Adrenal gland (tissue), 19 donors: ENCODE measurements around the gene MYO18A. TPM values are rescaled to one million over a fixed set of nuclear protein-coding genes. Genes with fewer than 3 reads are reported as not detected.
"Not testable (repeated sequence)": the region's sequence is repeated elsewhere in the genome, so short reads cannot be mapped to it uniquely, and the experiment has no call there.

Experiments
- DNase-seq, 7 donors: peaks; one replicate each; pipeline ENCODE4 v3.0.0-alpha.2; 2019 to 2020
- H3K27ac ChIP-seq, 5 donors: fragments of 200-600 bp; sonication (generic) in 4 of 5; 1 replicate in 3 of 5; 2 replicates in 2 of 5; pipeline versions ENCODE4 v1.5.1 to v1.8.0; 2016 to 2020; ENCODE audit warnings: mild to moderate bottlenecking in 1 of 5
- H3K27me3 ChIP-seq: fragments of 200-600 bp; 2 replicates; pipeline ENCODE4 v1.8.0; 2021
- H3K36me3 ChIP-seq, 2 donors: fragments of 200-600 bp; replicated peaks in 1 of 2; 1 replicate in 1 of 2; 2 replicates in 1 of 2; pipeline versions ENCODE4 v1.5.1 to v1.8.0; 2018 to 2022
- H3K4me1 ChIP-seq, 2 donors: fragments of 200-600 bp; replicated peaks in 1 of 2; 1 replicate in 1 of 2; 2 replicates in 1 of 2; pipeline versions ENCODE4 v1.5.1 to v1.8.0; 2018 to 2021
- H3K4me3 ChIP-seq, 4 donors: fragments of 200-600 bp; sonication (generic) in 3 of 4; one replicate each; pipeline ENCODE4 v1.5.1; 2016 to 2018
- H3K9me3 ChIP-seq, 3 donors: fragments of 200-600 bp; sonication (generic) in 1 of 3; replicated peaks in 1 of 3; 1 replicate in 2 of 3; 2 replicates in 1 of 3; pipeline versions ENCODE4 v1.5.1 to v1.8.0; 2016 to 2021
- POLR2A ChIP-seq, 2 donors: fragments of 450-650 bp; IDR thresholded peaks; one replicate each; pipeline ENCODE4 v1.6.1; 2017; ENCODE audit warnings: antibody characterized with exemption in 2 of 2, mild to moderate bottlenecking in 2 of 2, moderate library complexity in 1 of 2
- WGBS, 4 donors: extraction: QIAGEN DNeasy Blood & Tissue Kit in 2 of 4; methylation state at CpG; one replicate each; pipeline versions ENCODE4 v1.1.5 to v1.1.7; 2013 to 2017; 5-methylcytosine and 5-hydroxymethylcytosine counted together
- intact Hi-C, 2 donors: fragments of 100-400 bp; cut with DNase I; formaldehyde crosslinking; loops; one replicate each; pipeline versions ENCODE4 v1.14.1 to v1.15.0; 2022 to 2023
- long read RNA-seq, 10 donors: library from polyadenylated mRNA in 3 of 10; unstranded in 2 of 10; stranded (forward) in 1 of 10; transcript quantifications; one replicate each; pipeline ENCODE4 v2.0.0 and lab custom pipeline, GENCODE V29; 2021 to 2026
- polyA plus RNA-seq, 3 donors: library from polyadenylated mRNA; stranded (reverse); fragments of 200-250 nt in 2 of 3; fragments of 350-450 nt in 1 of 3; fragmentation: Illumina TruSeq in 1 of 3; extraction: RNeasy Lipid Tissue Mini Kit (QIAGEN cat#74804) in 1 of 3; gene quantifications; one replicate each; pipeline ENCODE4 v1.2.3, GENCODE V29; 2013 to 2014
- total RNA-seq, 9 donors: library from RNA; depleted of rRNA in 4 of 9; stranded (reverse); fragments of >200 nt in 4 of 9; fragments of 120-200 nt in 1 of 9; fragmentation: NEBNext Ultra II Directional in 1 of 9; extraction: Animal tissue kit (Norgen Biotek cat#: 25700) in 1 of 9; gene quantifications; one replicate each; pipeline versions ENCODE4 v1.1.0 to v1.2.4, GENCODE V29; 2013 to 2023
- TF ChIP-seq, protein P1 (sequence below), 6 experiments: fragments of 450-650 bp in 4 of 6; fragments of 200-600 bp in 2 of 6; sonication (generic) in 1 of 6; IDR thresholded peaks; 1 replicate in 5 of 6; 2 replicates in 1 of 6; pipeline versions ENCODE4 v1.5.1 to v1.8.0; 2016 to 2021; ENCODE audit warnings: antibody characterized with exemption in 6 of 6, mild to moderate bottlenecking in 2 of 6, moderate library complexity in 1 of 6
- donor health status: healthy with polysubstance abuse.
- donor health status: Bipolar disorder and iron deficiency.
- donor health status: DM: yes; HTN: yes; CAD: no.
- donor health status: DM: no; HTN: no; CAD: no.
- donor health status: DM: no; HTN: no; CAD: no.
- donor health status: DM: yes; HTN: yes; CAD: no.

Gene MYO18A, protein sequence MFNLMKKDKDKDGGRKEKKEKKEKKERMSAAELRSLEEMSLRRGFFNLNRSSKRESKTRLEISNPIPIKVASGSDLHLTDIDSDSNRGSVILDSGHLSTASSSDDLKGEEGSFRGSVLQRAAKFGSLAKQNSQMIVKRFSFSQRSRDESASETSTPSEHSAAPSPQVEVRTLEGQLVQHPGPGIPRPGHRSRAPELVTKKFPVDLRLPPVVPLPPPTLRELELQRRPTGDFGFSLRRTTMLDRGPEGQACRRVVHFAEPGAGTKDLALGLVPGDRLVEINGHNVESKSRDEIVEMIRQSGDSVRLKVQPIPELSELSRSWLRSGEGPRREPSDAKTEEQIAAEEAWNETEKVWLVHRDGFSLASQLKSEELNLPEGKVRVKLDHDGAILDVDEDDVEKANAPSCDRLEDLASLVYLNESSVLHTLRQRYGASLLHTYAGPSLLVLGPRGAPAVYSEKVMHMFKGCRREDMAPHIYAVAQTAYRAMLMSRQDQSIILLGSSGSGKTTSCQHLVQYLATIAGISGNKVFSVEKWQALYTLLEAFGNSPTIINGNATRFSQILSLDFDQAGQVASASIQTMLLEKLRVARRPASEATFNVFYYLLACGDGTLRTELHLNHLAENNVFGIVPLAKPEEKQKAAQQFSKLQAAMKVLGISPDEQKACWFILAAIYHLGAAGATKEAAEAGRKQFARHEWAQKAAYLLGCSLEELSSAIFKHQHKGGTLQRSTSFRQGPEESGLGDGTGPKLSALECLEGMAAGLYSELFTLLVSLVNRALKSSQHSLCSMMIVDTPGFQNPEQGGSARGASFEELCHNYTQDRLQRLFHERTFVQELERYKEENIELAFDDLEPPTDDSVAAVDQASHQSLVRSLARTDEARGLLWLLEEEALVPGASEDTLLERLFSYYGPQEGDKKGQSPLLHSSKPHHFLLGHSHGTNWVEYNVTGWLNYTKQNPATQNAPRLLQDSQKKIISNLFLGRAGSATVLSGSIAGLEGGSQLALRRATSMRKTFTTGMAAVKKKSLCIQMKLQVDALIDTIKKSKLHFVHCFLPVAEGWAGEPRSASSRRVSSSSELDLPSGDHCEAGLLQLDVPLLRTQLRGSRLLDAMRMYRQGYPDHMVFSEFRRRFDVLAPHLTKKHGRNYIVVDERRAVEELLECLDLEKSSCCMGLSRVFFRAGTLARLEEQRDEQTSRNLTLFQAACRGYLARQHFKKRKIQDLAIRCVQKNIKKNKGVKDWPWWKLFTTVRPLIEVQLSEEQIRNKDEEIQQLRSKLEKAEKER (N-terminal part only)
- total RNA-seq (10 to 100 TPM; 19.6 to 59.0 (median 39.1) TPM), polyA plus RNA-seq (10 to 100 TPM; 24.7 to 95.6 (median 42.3) TPM)
- long read RNA-seq, donor 1: 0 reads
- long read RNA-seq, donor 2: 0 reads
- long read RNA-seq, donor 3: 0 reads
- long read RNA-seq, donor 4, partial matches to known transcripts: 0 of 1 reads
- long read RNA-seq, donor 4, other reads (novel, unspliced or antisense): 1 of 1 reads
- long read RNA-seq, donor 5, partial matches to known transcripts: 13 of 25 reads
- long read RNA-seq, donor 5, other reads (novel, unspliced or antisense): 12 of 25 reads
- long read RNA-seq, donor 6, partial matches to known transcripts: 3 of 5 reads
- long read RNA-seq, donor 6, other reads (novel, unspliced or antisense): 1 of 5 reads
- long read RNA-seq, donor 7: 0 reads
- long read RNA-seq, donor 8: 0 reads
- long read RNA-seq, donor 9: 0 reads
- long read RNA-seq, donor 10: 0 reads

DNA sequence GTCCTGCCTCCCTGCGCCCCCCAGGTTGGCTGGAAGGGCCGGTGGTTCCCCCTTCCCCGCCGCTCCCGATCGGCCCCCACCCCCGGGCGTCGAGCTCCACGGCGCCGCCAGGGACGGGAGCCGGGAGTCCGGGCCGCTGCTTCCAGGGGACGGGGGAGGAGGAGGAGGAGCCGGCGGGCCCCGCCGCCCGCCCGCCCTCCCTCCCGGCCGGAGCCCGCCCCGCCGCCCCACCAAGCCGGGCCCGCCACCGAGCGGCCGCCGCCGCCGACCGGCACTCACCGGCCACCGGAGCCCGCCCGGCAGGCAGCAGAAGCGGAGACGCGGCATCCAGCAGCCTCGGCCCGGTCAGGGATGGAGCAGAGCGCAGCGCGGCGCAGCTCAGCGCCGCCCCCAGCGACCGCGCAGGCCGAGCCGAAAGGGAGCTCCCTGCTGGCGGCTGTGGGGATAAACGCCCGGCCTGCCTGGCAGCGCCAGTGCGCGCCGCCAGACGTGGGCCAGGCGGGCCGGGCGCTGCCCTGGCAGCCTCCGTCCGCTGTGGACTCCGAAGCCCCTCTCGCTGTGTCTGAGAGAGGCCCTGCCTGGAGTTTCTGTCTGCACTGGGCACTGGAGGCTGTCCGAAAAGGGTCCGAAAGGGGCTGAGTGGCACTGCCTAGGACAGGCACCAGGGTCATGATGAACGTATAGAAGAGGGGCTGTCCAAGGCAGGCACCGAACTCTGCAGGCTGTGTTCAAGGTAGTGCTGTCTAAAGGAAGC is at the start of gene MYO18A:
TSS of gene MYO18A (minus strand) at position 365 of the 754 bp plus-strand sequence. CDS start 13,458 bp downstream, outside the sequence.
- Histone ChIP-seq H3K27ac (peak within 1 kb of the TSS in 3 of 5 donors; percentile 57 to 92 (median 81)), H3K27me3 (no peaks in the 10 kb centered on the region), H3K4me3 (peak within 1 kb of the TSS in 2 of 4 donors; percentile 47 to 72), H3K36me3 (no peaks in the 10 kb centered on the region), H3K4me1 (peaks cover 10 to 41% of the 10 kb centered on the region in 2 donors), H3K9me3 (no peaks in the 10 kb centered on the region)
- intact Hi-C loops: loop anchor here in 1 of 2 donors (5.0 kb wide), 1 partner anchor 33 kb away; no protein-coding TSS in a partner anchor
- TF ChIP-seq POLR2A (IDR thresholded peaks at IDR 0.05): peak; percentile 23 to 43
- TF ChIP-seq, protein P1, sequence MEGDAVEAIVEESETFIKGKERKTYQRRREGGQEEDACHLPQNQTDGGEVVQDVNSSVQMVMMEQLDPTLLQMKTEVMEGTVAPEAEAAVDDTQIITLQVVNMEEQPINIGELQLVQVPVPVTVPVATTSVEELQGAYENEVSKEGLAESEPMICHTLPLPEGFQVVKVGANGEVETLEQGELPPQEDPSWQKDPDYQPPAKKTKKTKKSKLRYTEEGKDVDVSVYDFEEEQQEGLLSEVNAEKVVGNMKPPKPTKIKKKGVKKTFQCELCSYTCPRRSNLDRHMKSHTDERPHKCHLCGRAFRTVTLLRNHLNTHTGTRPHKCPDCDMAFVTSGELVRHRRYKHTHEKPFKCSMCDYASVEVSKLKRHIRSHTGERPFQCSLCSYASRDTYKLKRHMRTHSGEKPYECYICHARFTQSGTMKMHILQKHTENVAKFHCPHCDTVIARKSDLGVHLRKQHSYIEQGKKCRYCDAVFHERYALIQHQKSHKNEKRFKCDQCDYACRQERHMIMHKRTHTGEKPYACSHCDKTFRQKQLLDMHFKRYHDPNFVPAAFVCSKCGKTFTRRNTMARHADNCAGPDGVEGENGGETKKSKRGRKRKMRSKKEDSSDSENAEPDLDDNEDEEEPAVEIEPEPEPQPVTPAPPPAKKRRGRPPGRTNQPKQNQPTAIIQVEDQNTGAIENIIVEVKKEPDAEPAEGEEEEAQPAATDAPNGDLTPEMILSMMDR (IDR thresholded peaks at IDR 0.05): peak; percentile 29 to 97 (median 76)
- DNase-seq: peak; percentile 71 to 83 (median 82)
- 0 to 6% (median 1%) methylated on average over 7 to 76 of the region's 76 CpGs for WGBS, 4 donors

DNA sequence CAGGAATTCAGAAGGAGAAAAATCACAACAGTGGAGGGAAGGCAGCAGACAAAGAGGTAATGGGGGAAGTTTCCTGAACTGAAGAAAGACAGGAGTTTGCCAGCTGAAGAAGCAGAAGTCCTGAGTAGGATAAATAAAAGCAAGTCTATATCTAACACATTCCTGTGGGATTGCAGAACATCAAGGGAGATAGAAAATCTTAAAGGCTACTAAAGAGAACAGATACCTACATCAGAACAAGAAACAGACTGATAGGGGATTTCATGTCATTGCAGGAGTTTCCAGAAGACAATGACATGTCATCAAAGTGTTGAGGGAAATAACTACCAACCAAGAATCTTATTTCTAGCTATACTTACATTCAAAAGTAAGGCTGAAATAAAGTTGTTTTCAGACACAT is 45.2 kb upstream of the MYO18A start:
- TF ChIP-seq, protein P1 (IDR thresholded peaks at IDR 0.05): no peak
- TF ChIP-seq POLR2A (IDR thresholded peaks at IDR 0.05): no peak
- Histone ChIP-seq H3K4me1 (no peaks in the 10 kb centered on the region), H3K27me3 (no peaks in the 10 kb centered on the region), H3K36me3 (no peaks in the 10 kb centered on the region), H3K9me3 (no peaks in the 10 kb centered on the region), H3K4me3 (no peak overlapping the region), H3K27ac (no peak overlapping the region)
- no peak for DNase-seq
- intact Hi-C loops: no loop called here

DNA sequence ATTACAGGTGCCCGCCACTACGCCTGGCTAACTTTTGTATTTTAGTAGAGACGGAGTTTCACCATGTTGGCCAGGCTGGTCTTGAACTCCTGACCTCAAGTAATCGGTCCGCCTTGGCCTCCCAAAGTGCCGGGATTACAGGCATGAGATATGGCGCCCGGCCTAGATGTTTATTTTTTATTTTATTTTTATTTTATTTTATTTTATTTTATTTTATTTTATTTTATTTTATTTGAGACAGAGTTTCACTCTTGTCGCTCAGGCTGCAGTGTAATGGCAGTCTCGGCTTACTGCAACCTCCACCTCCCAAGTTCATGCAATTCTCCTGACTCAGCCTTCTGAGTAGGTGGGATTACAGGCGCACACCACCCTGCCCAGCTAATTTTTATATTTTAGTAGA is 41.1 kb upstream of the MYO18A start:
- H3K9me3 ChIP-seq, intact Hi-C loops, H3K4me3 ChIP-seq, H3K27ac ChIP-seq, DNase-seq, H3K4me1 ChIP-seq, H3K36me3 ChIP-seq, H3K27me3 ChIP-seq: not testable (repeated sequence)
- WGBS, 4 donors: 89 to 93% (median 90%) methylated on average over 11 of the region's 11 CpGs
